ENCODE measurements around the gene DLGAP3.

DNA sequence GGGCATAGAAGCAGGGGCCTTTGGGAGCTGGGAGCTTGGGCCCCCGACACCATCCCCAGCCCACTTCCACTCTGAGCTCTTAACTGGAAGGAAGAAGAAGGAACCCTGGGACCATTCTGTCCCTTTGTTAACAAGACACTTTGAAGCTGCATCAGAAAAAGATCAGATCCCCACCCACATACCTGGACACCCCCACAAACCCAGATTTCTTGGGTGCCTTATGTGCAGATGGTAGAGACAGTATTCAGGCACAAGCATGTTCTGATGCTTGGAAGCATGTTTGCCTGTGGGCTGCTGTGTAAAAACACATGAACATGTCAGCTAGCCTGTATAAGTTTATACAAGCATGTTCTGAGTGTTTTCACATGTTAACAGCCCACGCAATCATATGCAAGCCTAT lies 3.7 kb downstream of the DLGAP3 start:
- TF ChIP-seq POLR2A (IDR thresholded peaks at IDR 0.05), result no peak
- TF ChIP-seq, protein P1, sequence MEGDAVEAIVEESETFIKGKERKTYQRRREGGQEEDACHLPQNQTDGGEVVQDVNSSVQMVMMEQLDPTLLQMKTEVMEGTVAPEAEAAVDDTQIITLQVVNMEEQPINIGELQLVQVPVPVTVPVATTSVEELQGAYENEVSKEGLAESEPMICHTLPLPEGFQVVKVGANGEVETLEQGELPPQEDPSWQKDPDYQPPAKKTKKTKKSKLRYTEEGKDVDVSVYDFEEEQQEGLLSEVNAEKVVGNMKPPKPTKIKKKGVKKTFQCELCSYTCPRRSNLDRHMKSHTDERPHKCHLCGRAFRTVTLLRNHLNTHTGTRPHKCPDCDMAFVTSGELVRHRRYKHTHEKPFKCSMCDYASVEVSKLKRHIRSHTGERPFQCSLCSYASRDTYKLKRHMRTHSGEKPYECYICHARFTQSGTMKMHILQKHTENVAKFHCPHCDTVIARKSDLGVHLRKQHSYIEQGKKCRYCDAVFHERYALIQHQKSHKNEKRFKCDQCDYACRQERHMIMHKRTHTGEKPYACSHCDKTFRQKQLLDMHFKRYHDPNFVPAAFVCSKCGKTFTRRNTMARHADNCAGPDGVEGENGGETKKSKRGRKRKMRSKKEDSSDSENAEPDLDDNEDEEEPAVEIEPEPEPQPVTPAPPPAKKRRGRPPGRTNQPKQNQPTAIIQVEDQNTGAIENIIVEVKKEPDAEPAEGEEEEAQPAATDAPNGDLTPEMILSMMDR (IDR thresholded peaks at IDR 0.05), result no peak
